Cortex of kidney (tissue), 1 donor: ENCODE results near the gene NOTCH1.

Source experiments
- DNase-seq: peaks from one replicate; lab custom pipeline; 2025; lab: John Stamatoyannopoulos, UW

The NOTCH1 gene

GRCh38 chr9:136485049-136486045 is 60.5 kb downstream of the NOTCH1 start:
- DNase-seq: no peak

DNA sequence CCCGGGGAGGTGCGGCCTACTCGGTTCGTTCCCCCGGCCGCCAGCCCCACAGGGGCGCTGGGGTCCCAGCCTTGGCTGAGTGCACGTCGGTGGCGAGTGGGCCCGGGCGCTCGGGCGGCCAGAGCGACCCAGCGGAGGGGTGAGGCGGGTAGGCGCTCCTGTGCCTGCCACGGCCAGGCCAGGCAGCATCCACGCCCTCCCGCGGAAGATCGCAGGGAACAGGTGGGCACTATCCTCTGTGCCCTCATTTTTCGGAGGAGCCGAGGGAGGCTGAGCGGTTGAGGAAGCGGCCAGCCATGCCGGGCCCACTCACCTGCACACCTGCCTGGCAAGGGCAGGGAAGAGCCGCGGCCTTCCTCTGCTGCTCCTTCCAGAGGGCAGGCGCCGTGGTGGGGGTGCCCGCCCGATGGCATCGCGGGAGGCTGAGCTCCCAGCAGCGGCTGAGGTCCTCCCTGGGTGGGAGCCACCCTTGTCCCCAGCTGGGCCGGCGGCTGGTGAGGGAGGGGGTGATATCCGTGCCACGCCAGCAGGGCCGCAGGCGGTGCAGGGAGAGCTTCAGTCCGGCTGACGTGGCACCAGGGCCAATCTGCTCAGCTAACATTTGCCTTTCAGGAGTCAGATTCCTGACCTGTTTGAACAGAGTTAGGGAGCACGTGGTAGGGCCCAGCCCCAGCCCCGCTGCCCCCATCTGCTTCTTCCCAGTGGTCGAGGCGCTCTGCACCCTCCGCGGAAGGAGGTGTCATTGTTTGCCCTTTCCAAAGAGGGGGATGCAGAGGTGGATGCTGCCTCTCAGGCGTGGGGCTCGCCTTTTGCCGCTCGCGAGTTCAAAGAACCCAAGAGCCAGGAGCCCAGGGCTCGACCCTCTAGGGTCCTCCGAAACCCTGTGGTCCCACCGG is 61.4 kb downstream of the NOTCH1 start:
- no peak for DNase-seq

DNA sequence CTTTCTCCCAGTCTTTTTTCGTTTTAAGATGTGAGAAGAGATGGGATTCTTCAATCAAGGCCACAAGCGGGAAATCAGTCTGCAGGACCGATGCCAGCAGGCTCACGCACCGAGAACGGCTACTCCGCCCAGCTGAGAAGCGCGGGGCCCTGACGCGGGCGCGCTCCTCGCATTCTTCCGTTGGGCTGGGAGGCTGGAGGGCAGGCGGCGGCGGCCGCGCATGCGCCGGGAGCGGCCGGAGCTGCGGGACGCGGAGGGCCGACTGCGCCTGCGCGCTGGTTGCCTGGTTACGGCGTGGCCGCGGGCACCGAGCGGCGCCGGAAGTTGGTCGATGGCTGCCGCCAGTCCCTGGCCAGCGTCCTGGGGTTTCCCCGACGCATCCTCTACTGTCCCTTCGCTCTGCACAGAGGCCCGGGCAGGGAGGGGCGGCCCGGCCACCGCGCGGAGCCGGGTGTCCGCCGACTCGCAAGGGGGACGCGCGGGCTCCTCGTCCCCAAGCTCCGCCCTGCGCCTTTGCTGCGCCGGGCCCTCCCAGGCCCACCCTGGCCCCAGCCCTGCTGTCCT is 62.2 kb downstream of the NOTCH1 start:
- no peak for DNase-seq

DNA sequence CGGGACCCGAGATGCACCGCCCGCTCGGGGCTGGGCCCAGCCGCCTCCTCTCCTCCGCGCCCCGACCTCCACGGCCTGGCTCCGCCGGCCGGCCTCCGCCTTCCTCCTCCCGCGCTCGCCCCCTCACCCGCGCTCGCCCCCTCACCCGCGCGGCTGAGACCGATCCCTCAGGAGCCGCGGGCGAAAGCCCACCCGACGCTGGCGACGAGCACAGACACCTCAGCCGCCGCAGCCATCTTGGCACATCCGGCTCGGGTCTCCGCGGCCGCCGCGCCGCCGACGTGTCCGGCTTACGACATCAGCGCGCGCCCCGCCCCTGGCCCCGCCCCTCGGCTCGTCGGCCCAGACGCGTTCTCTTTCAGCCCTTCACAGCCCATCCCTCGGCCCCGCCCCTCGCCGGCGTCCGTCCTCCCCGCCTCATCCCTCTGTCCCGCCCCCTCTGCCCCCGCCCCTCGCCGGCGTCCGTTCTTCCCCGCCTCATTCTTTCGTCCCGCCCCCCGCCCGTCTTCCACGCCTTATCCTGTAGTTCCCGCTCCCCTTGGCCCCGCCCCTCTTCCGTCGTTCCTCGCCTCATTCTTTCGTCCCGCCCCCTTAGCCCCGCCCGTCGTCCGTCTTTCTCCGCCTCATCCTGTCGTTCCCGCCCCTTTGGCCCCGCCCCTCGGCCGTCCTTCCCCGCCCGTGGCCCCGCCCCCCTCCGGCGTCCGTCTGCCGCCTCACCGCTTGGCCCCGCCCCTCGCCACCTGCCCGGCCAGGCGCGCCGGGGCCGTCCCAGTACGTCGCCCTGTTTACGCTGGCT is 62.9 kb downstream of the NOTCH1 start, which contains the start of gene SEC16A:
Gene SEC16A (minus strand): TSS at position 248 of the 796 bp plus-strand sequence. CDS start 5,425 bp downstream, outside the sequence.
- no peak for DNase-seq

GRCh38 chr9:136482046-136482792 is 63.6 kb downstream of the NOTCH1 start:
- no peak for DNase-seq

GRCh38 chr9:136481558-136481957 is 64.3 kb downstream of the NOTCH1 start:
- no peak for DNase-seq

DNA sequence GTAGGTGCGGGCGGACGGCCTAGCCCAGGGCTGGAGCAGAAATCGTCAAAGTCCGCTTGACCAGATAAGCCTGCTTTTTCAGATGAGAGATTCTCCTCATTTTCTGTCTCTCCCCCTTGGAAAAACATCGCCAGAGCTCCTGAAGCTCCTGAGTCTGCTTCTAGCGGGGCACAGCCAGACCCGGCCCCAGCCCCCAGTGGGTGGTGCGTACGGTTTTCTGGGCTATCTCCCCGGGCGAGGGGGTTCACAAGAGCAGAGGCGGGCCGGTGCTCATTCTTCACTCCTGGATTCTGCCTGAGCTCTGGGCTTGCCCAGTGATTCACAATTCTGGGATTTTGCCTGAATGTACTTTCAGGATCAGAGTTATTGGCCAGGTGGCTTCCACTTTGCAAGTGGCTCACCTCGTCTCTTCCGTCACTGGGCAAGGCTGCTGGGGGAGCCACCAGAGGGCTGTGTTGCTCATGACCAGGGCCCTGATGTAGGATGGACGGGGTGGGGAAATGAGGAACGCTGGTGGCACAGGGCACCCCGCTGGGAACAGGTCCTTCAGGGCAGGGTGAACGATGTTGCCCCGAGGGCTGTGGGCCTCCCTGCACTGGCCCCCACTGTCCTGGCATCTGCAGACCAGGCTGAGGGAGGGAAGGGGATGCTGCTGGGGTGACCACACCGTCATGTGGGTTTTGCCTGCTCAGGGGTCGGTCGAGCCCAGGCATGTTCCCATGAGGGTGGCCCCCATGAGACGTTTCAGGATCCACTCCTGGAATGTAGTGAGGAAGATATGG is 69.3 kb downstream of the NOTCH1 start:
- no peak for DNase-seq

DNA sequence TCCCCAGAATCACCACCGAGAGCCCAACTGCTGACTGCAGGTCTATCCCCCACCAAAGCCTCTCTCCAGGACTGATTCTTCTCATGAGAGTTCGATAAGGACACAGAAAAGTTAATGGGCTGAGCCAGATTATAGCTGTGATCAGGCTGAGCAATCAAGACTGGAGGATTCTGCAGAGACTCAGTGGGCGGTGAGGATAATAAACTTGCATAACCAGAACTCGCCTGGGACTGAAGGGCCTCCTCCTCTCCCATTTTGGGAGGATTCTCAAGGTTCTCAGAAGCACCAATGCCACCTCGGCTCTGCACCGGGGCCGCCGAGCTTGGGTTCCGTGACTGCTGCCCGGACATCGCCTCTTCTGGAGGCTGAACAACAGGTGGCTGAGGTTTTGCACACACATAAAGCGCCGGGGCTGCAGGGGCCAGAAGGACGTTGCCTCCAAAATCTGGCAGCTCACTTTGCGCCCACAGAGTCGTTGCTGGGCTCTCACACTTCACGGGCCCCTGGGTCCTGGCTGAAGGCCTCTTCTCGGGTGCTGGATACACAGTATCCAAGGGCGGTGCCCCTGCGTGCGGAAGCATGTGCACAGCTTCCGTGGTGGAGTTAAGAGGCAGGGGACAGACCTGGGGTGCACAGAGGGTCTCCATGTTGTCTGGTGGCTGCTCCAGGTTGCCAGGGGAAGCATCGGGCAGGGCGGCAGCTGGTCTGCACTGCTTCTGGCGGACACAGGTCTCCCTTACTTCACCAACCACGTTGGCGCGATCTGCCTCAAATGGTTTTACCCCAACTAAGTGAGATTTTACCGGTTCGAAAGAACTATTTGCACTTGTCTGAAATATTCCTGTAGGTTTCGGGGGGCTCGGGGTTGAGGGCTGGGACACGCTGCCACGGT is 70.6 kb downstream of the NOTCH1 start:
- no peak for DNase-seq

DNA sequence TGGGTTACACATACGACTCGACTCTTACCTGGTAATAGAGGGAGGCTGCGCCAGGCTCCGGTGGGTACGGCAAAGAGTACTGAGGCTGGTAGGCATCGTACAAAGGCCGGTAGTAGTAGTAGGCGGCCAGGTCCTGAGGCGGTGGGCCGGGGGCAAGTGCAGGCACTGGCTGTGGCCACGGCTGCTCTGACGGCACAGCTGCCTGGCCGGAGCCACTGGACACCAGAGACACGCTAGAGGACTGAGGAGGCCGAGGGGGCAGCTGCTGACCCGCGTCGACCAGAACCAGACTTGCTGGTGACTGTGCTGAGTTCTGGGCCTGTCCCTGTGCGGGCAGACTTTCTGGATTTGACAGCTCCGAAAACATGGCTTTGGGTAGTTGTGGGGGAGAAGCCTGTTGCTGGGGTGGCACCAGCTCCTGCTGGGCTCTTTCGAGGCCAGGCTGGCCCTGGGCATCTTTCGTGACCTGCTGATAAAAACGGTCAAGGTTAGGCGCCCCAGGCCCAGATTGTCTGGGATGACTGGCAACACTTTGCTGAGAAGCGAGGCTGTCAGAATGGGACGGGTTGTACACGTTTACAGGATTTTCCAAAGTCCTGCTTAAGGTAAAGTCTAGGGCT is 71.7 kb downstream of the NOTCH1 start:
- no peak for DNase-seq

GRCh38 chr9:136473354-136473721 is 72.5 kb downstream of the NOTCH1 start:
- DNase-seq: no peak

GRCh38 chr9:136472640-136473353 is 73.1 kb downstream of the NOTCH1 start:
- DNase-seq: no peak

DNA sequence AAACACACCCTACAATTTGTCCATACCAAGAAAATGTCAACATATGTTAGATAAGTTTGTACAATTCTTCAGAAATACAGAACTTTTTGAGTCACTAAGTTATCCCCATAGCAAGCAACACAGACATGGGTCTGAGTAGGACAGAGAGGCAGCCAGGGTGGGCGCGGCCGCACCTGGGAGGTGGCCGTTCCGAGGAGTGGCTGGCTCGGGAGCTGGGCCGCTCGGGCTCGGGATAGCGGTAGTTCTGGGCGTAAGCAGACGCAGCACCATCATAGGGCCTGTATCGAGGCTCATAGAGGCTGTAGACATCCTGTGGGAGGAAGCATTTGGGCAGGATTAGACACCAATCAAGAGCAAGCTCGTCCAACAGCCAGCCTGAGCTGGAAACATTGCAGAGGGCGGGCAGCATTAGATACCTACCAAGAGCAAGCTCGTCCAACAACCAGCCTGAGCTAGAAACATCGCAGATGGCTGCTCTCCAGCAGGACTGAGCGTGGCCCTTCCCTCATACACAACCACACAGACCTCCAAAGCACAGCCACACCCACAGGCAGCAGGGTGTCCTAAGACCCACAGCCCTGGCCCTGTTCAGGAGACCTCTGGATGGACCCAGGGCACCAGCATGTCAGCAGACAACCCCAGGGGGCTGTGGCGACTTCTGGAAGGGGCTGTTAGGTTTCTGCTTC is 73.9 kb downstream of the NOTCH1 start:
- no peak for DNase-seq

DNA sequence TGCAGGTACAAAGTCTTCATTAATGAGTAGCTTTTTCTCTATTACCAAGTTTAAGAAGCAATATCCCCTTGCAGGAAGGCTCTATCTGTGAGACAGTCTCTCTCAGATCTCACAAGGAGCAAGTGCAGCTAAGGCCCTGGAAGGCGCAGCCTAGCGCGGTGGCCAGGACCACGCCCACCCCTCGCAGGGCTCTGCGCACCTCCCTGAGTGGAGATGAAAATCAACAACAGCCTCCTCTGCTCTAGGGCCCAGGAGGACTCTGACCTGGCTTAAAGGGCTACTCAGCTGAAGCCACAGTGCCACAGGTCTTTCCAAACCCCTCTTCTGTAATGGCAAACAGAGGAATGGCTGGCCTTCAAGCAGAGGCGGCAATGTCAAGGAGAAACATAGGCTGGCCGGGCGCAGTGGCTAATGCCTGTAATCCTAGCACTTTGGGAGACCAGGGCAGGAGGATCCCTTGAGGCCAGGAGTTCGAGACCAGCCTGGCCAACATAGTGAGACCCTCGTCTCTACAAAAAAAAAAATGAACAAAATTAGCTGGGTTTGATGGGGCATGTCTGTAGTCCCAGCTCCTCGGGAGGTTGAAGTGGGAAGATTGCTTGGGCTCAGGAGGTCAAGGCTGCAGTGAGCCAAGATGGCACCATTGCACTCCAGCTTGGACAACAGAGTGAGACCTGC is 74.9 kb downstream of the NOTCH1 start:
- DNase-seq: no peak

- no peak for DNase-seq
Observed at GRCh38 chr9:136470356-136470755, 75.5 kb downstream of the NOTCH1 start.

DNA sequence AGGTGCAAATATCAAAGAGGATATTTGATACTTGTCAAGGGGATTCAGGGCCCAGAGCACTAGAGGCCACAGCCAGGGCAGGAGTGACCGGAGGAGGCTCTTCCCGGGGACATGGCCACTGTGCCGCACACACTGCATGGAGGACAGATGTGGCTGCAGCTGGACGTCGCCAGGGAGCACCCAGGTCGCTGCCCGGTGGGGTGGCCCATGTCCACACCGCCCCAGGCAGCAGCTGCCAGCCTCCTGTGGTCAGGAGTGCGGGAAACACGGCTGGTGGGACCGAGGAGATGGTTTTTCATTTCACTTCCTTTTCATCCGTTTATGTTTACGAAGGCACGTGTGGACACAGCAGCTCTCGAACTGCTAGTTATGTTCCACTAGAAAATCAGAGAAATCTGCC is 78.1 kb downstream of the NOTCH1 start:
- DNase-seq: no peak

DNA sequence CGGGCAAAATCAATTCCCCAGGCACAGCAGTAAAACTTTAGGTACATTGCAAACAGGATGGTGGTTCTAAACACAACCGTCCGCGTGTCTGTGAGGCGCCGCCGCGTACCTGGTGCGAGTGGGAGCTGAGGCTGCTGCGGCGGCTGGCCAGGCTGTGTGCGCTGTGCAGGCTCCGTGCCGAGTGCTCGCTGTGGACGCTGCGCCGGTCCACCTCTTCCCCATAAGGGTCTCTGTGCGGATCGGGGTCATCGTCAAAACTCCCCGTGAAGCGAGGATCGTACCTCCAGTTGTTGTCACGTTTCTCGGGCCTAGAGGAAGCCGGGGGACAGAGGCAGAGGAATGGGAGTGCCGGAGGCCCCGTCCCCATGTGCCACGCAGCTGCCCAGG is 79.7 kb downstream of the NOTCH1 start:
- no peak for DNase-seq
